Thyroid gland (tissue), 4 donors: ENCODE results near the gene GNG7.

Experiments
- CTCF ChIP-seq, 6 experiments: fragments of 200-600 bp in 3 of 6; fragments of 450-650 bp in 3 of 6; sonication (generic) in 3 of 6; IDR thresholded peaks; one replicate each; pipeline ENCODE4 v1.5.1; 2016 to 2019; ENCODE audit warnings: antibody characterized with exemption in 6 of 6, mild to moderate bottlenecking in 2 of 6, inconsistent platforms in 1 of 6, moderate library complexity in 1 of 6
- POLR2A ChIP-seq, 2 donors: fragments of 450-650 bp; IDR thresholded peaks; one replicate each; pipeline ENCODE4 v1.6.1; 2017; ENCODE audit warnings: antibody characterized with exemption in 2 of 2, mild to moderate bottlenecking in 2 of 2, moderate library complexity in 1 of 2

GRCh38 chr19:2475018-2475701, 227.3 kb downstream of the GNG7 start:
- no peak for TF ChIP-seq CTCF (IDR thresholded peaks at IDR 0.05)
- TF ChIP-seq POLR2A (IDR thresholded peaks at IDR 0.05), result peak in 1 of 2 donors; percentile 12
